Adrenal gland (tissue), 5 donors: Measurements from ENCODE around the gene TOR4A.

ENCODE experiments used
- POLR2A ChIP-seq, 2 donors: fragments of 450-650 bp; IDR thresholded peaks; one replicate each; pipeline ENCODE4 v1.6.1; 2017; ENCODE audit warnings: antibody characterized with exemption in 2 of 2, mild to moderate bottlenecking in 2 of 2, moderate library complexity in 1 of 2
- TF ChIP-seq, protein P1 (sequence below), 6 experiments: fragments of 450-650 bp in 4 of 6; fragments of 200-600 bp in 2 of 6; sonication (generic) in 1 of 6; IDR thresholded peaks; 1 replicate in 5 of 6; 2 replicates in 1 of 6; pipeline versions ENCODE4 v1.5.1 to v1.8.0; 2016 to 2021; ENCODE audit warnings: antibody characterized with exemption in 6 of 6, mild to moderate bottlenecking in 2 of 6, moderate library complexity in 1 of 6
- donor health status: DM: no; HTN: no; CAD: no.

DNA sequence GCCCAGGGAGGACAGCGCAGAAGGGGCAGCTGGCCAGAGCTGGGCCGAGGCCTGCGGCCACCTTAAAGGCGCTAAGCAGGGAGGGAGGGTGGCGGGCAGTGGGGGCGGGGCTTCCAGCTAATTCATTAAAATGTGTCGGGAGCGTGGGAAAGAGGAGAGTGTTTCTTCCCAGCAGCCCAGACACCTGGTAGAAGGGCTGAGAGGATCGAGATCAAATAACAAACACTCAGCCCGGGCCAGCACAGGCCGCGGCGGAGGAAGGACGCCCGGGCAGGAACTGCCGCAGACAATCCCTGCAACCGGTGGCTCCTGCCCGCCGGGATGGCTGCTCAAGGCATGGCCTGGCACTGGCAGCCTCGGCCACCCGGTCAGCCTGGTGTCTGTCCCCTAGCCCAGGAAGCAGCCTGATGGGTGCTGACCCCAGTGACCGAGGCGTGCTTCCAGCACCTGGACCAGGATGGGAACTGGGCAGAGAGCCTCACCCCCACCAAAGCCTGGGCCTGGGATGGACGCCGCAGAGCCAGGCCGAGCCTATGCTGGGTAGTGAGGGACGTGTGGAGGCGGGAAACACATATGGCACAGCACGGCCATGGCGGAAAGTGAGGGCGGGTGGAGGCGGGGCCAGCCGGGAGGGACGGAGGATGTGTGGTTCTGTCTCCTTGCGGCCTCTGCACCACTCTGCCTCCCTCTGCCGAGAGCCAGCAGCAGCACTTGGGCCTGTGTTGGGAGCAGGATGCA, 27.7 kb downstream of the TOR4A start:
- TF ChIP-seq, protein P1, sequence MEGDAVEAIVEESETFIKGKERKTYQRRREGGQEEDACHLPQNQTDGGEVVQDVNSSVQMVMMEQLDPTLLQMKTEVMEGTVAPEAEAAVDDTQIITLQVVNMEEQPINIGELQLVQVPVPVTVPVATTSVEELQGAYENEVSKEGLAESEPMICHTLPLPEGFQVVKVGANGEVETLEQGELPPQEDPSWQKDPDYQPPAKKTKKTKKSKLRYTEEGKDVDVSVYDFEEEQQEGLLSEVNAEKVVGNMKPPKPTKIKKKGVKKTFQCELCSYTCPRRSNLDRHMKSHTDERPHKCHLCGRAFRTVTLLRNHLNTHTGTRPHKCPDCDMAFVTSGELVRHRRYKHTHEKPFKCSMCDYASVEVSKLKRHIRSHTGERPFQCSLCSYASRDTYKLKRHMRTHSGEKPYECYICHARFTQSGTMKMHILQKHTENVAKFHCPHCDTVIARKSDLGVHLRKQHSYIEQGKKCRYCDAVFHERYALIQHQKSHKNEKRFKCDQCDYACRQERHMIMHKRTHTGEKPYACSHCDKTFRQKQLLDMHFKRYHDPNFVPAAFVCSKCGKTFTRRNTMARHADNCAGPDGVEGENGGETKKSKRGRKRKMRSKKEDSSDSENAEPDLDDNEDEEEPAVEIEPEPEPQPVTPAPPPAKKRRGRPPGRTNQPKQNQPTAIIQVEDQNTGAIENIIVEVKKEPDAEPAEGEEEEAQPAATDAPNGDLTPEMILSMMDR (IDR thresholded peaks at IDR 0.05): no peak
- no peak for TF ChIP-seq POLR2A (IDR thresholded peaks at IDR 0.05)
